Right renal pelvis (tissue), 4 donors: ENCODE results near the gene POTEJ. TPM values are rescaled to one million over a fixed set of nuclear protein-coding genes. Genes with fewer than 3 reads are reported as not detected.
"Not testable (repeated sequence)": the region's sequence is repeated elsewhere in the genome, so short reads cannot be mapped to it uniquely, and the experiment has no call there.

Experiments used
- DNase-seq, 4 donors: peaks; one replicate each; pipeline ENCODE4 v3.0.0-alpha.2; 2013; ENCODE audit warnings: low read depth in 4 of 4, low spot score in 3 of 4, missing footprints in 1 of 4
- polyA plus RNA-seq, 4 donors: library from polyadenylated mRNA; unstranded; fragments of 120-200 nt; gene quantifications; one replicate each; pipeline ENCODE4 v1.2.1, GENCODE V29; 2013; ENCODE audit not compliant: insufficient read length in 4 of 4

POTEJ gene
- polyA plus RNA-seq, 4 donors = 0.08 to 0.12 (median 0.10) TPM; not detected in 1

DNA sequence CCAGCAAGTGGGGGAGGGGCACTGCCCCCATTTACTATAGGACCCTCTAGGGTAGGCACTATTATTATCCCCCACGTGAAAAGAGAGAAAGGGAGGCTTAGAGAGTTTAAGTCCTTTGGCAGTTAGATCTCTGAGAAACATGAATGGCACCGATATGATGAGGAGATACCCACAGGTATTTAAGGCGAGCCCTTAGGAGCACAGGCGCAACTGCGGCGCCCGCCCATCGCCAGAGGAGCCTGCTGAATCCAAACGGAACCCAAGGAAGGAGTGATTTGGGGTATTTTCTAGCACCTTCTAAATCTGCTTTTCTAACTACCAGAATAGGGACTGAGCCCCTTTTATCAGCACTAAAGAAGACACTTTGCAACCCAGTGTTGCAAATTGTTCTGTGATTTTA, 11.3 kb upstream of the POTEJ start:
- not testable (repeated sequence) for DNase-seq

DNA sequence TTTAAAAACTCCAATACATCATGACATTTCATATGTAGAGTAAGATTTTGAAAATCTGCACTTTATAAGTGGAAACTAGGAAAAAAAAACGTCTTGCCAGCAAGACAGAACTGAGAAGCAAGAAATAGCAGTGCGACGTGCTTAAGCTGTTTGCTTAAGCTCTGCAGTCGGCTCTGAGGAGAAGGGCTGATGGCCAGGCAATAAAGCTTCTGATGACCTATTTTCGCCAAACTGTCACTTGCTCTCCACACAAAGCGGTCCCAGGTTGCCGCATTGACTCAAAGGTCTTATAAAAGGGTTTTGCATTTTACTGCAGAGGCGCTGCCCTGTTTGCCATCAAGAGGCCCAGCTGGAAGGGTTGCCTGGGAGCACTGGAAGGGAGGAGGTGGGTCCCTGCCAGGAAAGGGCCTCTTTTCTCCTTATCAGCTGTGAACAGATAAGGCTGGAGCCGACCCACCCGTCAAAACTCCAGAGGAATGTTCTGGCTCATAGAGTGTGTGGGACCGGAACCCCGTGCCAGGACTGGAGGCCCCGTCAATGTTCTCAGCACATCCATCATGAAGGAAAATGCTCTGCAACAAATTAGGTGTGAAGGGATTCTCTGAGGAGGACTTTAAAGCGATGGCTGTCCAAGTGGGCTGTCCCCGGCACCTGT, 9.5 kb upstream of the POTEJ start:
- not testable (repeated sequence) for DNase-seq

DNA sequence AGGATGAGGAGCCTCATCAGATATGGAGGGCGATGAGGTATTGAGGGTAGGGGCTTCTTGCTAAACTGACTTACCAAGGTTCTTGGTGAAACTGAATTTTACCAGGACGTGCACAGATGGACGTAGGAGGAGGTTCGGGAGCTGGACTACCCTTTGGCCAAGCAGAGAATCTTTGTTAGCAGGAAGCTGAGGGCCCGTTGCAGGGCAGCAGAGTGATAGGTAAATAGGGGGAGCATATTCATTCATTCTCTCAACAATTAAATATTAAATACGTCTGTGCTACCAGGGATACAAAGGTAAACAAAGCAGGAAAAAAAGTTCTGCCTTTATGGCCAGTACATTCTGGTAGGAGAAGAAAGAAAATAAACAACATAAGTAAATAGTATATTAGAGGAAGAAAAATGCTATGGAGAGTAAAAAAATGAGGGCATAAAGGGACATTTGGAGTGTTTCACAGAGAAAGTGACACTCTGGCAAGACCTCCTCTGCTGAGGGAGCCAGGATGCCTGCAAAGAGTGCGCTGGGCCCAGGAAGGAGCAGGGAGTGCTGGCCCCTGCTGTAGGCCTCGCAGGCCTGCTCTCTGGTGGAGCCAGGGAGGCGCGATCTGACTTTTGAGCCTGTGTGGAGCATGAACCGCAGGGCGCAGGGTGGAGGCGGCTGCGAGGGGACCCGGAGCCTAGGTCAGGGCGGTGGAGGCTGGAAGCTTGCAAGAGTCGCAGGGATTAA, 2.8 kb upstream of the POTEJ start:
- DNase-seq = not testable (repeated sequence)

DNA sequence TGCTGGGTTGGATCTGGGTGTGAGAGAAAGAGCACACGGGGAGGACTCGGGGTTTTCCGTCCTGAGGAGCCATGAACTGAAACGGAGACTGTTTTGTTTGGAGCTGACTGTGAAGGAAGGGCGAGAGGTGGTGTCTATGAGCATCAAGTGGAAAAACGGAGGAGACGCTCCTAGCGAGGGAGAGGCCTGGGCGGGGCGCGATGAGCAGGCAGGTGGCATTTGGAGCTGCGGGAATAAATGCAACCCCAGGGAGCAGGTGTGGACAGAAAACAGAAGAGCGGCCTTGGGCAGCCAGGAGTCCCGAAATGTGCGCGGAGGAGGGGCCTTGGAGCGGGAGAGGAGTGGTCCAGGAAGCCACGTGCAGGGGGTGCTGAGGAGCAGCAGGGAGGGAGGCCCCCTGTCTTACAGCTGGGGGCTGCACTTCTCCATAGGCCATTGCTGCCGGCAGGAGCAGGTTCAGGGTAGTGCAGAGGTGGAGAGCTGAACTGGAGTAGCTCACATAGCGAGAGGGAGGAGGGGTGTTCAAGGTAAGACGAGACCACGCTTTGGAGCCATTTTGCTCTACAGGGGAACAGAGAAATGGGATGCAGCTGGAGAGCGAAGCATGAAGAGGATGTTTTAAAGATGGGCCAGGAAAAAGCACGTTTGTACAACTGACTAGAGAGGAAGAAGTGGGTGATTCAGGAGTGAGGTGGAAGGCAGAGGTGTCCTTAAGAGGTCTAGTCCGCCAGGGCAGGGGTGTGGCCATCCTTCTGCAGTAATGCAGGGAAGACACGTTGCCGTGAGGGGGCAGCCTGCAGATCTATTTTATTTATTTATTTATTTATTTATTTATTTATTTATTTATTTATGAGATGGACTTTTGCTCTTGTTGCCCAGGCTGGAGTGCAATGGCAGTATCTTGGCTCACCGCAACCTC, 2.0 kb upstream of the POTEJ start:
- not testable (repeated sequence) for DNase-seq

DNA sequence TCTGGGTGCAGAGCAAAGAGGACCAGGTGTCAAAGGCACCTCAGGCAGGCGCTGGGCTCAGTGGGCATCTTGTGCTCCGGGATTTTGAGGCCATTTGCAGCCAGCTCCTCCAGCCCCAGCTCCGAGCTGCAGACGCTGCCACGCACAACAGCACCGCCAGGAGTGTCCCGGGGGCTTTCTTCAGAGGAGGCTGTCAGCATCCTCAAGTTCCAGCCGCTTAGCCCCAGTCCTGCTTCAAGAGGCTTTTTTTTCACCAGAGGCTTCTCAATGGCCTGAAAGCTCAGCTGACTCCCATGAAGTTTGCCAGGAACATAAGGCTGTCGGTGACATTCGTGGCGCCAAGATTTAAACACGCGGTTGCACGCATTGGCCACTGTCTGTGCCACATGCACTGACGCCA, 754 bp upstream of the POTEJ start:
- DNase-seq = not testable (repeated sequence)

DNA sequence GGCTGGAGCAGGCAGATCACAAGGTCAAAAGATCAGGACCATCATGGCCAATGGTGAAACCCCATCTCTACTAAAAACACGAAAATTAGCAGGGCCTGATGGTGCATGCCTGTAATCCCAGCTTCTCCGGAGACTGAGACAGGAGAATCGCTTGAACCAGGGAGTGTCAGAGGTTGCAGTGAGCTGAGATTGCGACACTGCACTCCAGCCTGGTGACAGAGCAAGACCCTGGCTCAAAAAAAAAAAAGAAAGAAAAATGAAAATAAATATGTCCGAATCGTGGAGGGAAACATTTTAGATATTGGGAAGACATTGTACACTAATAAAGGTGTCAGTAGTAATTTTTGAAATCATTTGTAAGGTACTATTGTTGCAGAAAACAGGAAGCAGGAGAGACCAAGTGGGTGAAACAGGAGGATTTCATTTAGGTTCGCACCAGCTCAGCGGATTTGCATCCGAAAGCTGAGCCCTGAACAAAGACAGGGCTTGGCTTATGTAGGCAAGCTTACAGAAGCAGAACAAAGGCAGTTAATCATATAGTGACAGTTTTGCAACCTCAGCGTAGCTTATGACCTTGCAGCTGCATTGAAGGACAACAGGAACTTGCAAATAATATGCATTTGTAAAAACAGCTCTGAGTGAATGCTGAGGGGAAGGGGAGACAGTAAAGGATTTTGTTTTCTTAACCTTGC, 17.7 kb downstream of the POTEJ start:
- not testable (repeated sequence) for DNase-seq

DNA sequence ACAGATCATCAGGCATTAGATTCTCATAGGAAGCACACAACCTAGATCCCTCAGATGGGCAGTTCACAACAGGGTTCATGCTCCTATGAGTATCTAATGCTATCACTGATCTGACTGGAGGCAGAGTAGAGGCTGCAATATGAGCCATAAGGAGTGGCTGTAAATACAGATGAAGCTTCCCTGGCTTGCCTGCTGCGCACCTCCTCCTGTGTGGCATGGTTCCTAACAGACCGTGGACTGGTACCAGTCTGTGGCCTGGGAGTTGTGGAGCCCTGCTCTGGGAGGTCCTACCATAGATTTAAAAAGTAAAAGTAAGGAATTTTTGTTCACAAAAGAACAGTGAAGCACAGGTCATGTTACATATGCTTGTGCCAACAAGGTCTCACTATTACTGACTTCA, 27.7 kb downstream of the POTEJ start:
- not testable (repeated sequence) for DNase-seq

DNA sequence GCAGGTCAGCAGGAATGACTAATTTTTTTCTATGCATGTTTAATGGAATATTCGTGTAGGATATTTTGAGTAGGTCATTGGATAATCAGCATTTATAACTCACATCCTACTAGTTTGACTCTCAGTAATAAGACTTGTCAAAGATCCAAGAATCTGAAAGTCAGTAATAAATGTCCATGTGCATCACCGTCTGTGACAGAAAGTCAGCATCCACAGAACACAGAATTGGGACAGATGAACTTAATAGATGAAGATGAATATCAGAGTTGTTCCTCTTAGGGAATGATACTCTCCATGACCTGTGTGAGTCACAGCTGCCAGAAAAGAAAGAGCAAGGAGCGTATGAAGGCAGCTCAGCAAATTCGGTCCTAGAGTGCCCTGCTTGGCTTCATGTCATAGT, 30.4 kb downstream of the POTEJ start:
- not testable (repeated sequence) for DNase-seq

DNA sequence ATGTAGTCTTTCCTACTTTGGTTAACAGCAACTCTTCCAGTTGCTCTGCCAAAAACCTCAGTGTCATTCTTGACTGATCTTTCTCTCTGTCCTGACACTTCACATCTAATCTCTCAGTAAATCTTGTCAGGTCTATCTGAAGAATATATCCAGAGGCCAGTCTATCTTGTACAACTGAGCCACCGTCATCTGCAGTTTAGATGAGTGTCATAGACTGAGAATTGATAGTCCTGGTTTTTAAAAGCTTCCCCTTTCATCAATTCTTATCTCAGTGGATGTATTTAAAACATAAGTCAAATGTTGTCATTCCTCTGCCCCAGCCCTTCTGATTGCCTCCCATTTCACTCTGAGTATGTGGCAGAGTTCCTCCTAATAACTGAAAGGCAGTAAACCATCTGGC, 38.0 kb downstream of the POTEJ start:
- not testable (repeated sequence) for DNase-seq

DNA sequence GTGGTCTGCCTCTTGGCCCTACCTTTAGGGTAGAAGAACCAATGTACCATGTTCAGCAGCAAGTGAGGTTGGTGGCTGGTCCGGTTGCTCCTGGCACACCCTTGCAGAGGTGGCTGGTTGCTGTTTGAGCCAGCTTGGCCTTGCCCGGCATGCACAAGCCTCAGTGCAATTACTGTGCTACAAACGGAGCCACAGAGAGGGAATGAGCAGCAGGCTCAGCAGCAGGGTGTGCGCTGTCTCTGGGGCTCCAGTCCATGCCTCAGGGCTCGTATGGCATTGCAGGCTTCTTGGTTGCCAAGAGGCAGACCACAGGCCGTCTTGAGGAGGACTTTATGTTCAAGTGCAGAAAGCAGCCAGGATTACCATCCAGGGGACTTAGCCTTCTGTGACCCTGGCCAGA, 53.3 kb downstream of the POTEJ start:
- DNase-seq = not testable (repeated sequence)

DNA sequence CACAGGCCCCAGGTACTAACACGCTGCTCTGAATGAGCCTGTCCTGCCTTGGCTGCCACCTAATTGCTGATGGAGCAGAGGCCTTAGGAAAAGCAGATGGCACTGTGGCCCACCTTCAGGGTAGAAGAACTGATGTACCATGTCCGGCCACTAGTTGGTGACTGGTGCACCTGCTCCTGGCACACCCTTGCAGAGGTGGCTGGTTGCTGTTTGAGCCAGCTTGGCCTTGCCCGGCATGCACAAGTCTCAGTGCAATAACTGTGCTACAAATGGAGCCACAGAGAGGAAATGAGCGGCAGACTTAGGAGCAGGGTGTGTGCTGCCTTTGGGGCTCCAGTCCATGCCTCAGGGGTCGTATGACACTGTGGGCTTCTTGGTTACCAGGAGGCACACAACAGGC, 54.4 kb downstream of the POTEJ start:
- DNase-seq = not testable (repeated sequence)

DNA sequence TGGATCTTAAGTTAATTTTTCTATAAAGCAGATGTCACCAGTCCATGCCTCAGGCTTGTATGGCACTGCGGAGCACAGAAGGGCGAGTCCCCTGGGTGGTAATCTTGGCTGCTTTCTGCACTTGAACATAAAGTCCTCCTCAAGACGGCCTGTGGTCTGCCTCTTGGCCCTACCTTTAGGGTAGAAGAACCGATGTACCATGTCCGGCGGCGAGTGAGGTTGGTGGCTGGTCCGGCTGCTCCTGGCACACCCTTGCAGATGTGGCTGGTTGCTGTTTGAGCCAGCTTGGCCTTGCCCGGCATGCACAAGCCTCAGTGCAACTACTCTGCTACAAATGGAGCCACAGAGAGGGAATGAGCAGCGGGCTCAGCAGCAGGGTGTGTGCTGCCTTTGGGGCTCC, 56.3 kb downstream of the POTEJ start:
- DNase-seq = not testable (repeated sequence)

DNA sequence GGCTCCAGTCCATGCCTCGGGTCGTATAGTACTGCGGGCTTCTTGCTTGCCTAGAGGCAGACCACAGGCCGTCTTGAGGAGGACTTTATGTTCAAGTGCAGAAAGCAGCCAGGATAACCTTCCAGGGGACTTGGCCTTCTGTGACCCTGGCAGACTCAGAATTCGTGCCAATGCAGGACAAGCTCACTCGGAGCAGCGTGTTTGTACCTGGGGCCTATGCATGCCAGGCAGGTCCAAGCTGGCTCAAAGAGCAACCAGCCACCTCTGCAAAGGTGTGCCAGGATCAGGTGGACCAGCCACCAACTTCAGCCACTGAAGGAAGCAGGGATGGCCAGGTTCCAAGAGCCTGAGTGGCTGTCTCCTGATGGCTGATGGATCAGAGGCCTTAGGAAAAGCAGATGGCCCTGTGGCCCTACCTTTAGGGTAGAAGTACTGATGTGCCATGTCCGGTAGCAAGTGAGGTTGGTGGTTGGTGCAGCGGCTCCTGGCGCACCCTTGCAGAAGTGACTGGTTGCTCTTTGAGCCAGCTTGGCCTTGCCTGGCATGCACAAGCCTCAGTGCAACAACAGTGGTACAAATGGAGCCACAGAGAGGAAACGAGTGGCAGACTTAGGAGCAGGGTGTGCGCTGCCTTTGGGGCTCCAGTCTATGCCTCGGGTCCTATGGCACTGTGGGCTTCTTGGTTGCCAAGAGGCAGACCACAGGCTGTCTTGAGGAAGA, 58.9 kb downstream of the POTEJ start:
- not testable (repeated sequence) for DNase-seq

DNA sequence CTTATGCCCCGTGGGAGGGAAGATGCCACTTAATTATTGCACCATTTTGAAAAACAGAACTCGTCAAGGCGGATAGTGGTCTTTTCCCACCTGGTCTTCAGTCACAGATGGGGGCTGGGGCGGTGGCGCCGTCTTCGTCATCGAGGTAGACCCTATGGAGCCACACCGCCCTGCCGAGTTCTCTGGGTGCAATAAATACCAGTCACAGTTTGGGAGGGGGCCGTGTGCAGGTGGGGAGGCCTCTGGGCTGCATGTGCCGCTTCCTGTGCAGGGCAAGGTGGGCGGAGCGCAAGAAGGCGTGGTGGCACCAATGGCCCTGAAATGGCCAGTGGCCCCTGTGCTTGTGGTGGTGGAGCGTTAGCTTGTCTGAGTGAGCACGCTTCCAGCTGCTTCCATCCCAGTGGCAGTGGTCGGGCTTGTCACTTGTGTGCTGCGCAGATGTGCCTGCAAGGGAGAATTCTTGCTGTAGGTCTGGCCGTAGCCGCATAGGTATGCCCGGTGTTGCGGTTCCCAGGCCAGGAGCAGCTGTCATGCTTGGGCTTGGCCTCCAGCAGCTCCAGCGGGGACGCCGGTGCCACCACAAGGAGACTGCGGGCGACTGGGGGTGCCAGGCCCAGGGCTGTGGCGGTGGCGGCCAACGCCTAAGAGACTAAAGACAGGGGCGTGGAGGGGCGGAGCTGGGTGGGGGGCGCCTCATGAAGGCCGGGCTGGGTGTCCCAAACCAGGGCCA, 81.0 kb downstream of the POTEJ start:
- DNase-seq = not testable (repeated sequence)

DNA sequence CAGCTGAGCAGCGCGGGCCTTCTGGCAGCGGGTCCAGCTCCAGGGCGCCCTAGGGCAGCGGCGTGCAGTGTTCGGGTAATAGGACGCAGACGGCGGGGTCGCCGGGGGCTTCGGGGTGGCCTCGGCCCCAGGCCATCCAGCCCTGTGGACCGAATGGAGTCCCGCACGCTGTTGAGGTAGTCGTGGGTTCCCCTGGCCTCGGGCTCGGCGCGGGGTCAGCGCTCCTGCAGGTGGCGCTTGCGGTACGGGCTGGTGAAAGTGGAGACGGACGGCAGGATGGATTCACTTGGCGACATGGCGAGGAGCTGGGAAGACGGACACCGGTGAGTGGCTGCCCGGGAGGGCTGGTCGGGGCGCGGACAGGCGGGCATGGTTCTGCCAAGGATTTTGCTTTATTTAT, 82.2 kb downstream of the POTEJ start:
- DNase-seq = peak in 3 of 4 donors; percentile 0 to 16 (median 1)

DNA sequence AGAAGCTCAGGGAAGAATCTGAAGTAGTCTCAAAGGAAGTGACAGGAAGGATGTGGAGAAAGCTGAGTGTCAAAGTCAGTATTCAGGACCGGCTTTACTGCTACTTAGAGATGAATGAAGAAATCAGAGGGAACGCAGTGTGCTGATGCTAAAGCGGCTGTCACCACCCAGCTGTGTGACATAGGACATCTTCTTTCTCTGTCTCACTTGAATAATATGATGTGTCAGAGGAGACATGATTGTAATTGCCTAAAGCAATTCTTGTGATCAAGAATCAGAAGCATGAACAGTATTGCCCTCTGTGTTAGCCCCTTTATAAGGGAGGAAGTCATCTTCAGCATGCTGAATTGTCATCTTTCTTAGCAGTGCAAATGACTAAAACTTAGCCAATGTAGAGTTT, 92.0 kb downstream of the POTEJ start:
- DNase-seq = not testable (repeated sequence)
